Measurements from ENCODE around the gene PITPNB.
A peak's percentile ranks its signal among the peaks of the same experiment; 100 is the strongest.

The PITPNB gene

GRCh38 chr22:27882507-27883290 is 36.4 kb downstream of the PITPNB start:
- no peak for DNase-seq (ENCODE audit: low read depth, low spot score)
- no peak overlapping the region for H3K27ac ChIP-seq

DNA sequence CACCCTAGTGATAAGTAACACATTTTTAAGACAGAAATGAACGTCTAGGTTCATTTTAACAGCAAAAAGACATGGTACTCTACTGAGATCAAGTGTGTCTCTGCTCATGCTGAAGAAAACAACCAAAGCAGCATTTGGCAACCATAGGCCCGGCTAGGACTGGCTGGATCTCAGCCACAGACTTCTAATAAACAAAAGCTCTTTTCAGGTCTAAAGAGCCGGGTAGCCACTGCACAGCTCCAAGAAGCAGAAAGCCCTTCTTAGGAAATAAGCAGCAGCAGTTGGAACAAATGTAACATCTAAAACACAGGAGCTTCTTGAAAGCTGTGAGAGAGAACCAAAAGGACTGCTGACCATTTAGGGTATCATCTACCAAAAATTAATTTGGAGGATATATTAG is 37.6 kb downstream of the PITPNB start:
- DNase-seq (ENCODE audit: low read depth, low spot score): no peak
- peak overlapping the region; percentile 14 for H3K27ac ChIP-seq

GRCh38 chr22:27880778-27881394 is 38.2 kb downstream of the PITPNB start:
- peak overlapping the region; percentile 14 for H3K27ac ChIP-seq
- no peak for DNase-seq (ENCODE audit: low read depth, low spot score)

DNA sequence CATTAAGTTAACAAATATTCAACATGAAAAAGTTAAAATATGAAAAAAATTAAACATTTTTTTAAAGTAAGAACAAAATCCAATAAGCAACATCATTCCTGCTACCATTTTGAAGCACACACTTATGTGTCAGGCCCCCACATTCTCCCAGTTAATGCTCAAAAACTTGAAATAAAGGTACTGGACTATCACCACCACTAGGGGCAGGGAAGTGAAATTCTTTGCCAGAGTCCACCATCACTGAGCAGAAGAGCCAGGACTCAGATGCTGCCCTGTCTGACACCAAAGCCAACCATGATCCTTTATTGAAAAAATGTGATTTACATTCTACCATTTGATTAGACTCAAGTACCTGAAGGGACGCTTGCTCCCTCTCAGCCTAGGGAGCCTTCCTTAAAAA is 39.1 kb downstream of the PITPNB start:
- DNase-seq (ENCODE audit: low read depth, low spot score): no peak
- H3K27ac ChIP-seq: no peak overlapping the region

DNA sequence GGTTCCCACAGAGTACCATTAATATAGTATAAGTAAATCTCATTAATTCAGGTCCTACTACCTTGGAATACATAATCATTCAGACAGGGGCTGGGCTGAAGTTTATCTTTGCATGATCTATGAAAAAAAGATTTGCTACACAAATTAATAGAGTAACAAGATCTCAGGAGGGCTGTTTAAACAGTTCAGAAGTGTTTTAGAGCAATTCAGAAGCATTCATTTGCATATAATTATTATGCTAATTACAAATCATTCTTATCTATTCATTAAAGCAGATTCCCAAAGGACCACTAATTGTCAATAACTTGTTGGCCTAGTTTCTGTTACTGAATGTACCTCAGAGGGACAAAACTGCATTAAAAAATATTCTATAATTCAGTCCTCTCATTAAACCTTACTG is 40.5 kb downstream of the PITPNB start:
- no peak for DNase-seq (ENCODE audit: low read depth, low spot score)

GRCh38 chr22:27877501-27877900 is 41.6 kb downstream of the PITPNB start:
- no peak overlapping the region for H3K27ac ChIP-seq
- DNase-seq (ENCODE audit: low read depth, low spot score): no peak

More for the DNA sequence above, 40.5 kb downstream of the PITPNB start:
- H3K27ac ChIP-seq: no peak overlapping the region

GRCh38 chr22:27876684-27877083 is 42.4 kb downstream of the PITPNB start:
- DNase-seq (ENCODE audit: low read depth, low spot score): no peak
- H3K27ac ChIP-seq: no peak overlapping the region

DNA sequence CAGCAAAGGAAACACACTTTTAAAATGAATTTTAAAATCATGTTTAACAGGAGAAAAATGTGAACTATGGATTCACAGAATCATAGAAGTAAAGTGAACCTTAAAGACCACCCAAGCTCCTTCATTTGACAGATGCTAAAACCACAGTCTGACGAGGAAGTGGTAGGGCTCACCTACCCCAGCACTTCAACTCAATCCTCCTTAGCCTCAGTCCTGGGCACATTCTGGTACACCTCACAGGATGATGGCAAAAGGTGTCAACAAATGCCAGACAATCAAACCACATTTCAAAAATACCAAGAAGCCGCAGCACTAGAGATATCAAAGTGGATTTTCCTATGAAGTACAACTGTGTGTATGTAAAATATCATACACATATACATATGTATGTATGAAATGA is 43.1 kb downstream of the PITPNB start:
- H3K27ac ChIP-seq: no peak overlapping the region
- no peak for DNase-seq (ENCODE audit: low read depth, low spot score)

DNA sequence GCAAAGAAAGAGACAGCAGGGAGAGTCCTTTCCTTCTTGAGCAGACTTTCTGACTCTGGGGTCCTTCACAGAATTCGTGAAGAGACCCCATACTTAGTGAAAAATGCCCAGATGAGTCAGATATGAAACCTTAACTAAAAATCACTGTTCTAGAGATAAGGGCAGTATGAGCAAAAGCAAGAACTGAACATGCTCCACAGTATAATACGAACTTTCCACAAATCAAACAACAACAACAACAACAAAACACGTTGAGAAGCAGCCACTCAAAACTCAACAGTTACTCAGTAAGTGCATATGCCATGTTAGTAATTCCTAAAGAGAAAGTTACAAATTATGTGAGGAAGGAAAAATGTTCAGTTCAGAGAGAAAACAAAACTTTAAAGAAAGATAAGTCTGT is 44.3 kb downstream of the PITPNB start:
- H3K27ac ChIP-seq: no peak overlapping the region
- DNase-seq (ENCODE audit: low read depth, low spot score): no peak

DNA sequence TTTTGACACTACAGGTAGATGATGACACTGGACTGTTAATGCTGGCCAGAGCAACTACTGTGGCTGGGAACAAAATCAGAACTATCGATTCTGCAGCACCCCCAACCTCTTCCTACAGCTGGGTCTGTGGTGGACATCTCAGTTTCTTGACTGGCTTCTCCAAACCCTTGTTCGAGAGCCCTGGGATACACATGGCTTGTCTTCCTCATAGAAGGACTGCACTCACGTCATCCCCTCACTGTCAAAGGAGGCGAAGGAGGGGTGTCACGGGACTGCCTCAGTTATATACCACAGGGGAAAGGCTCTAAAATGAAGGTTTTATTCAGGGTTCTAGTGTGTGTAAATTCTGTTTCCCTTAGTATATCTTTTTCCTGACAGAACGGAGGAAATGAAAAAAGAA is 44.9 kb downstream of the PITPNB start:
- no peak for DNase-seq (ENCODE audit: low read depth, low spot score)
- no peak overlapping the region for H3K27ac ChIP-seq

DNA sequence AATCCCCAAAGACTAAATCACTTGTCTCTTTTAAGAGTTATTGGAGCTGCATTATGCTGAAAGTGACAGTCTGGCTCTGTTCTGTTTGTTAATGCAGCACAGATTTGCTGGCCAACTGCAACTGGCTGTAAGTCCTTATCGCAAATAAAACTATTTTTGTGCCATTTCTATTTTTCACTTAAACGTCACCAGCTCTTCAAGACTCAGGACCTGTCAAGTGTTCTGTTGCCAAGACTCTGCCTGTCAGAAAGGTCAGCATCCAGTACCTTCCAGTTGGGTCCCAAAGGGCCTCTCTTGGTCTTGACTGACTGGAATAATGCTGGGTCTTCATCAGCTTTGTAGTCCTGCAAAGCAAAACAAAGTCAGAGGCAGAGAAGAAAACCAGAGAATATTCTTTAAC is 45.6 kb downstream of the PITPNB start:
- DNase-seq (ENCODE audit: low read depth, low spot score): no peak
- no peak overlapping the region for H3K27ac ChIP-seq

GRCh38 chr22:27872488-27872887 is 46.6 kb downstream of the PITPNB start:
- H3K27ac ChIP-seq: no peak overlapping the region
- no peak for DNase-seq (ENCODE audit: low read depth, low spot score)

- no peak overlapping the region for H3K27ac ChIP-seq
- no peak for DNase-seq (ENCODE audit: low read depth, low spot score)
Observed at GRCh38 chr22:27871306-27872014, 47.6 kb downstream of the PITPNB start.

DNA sequence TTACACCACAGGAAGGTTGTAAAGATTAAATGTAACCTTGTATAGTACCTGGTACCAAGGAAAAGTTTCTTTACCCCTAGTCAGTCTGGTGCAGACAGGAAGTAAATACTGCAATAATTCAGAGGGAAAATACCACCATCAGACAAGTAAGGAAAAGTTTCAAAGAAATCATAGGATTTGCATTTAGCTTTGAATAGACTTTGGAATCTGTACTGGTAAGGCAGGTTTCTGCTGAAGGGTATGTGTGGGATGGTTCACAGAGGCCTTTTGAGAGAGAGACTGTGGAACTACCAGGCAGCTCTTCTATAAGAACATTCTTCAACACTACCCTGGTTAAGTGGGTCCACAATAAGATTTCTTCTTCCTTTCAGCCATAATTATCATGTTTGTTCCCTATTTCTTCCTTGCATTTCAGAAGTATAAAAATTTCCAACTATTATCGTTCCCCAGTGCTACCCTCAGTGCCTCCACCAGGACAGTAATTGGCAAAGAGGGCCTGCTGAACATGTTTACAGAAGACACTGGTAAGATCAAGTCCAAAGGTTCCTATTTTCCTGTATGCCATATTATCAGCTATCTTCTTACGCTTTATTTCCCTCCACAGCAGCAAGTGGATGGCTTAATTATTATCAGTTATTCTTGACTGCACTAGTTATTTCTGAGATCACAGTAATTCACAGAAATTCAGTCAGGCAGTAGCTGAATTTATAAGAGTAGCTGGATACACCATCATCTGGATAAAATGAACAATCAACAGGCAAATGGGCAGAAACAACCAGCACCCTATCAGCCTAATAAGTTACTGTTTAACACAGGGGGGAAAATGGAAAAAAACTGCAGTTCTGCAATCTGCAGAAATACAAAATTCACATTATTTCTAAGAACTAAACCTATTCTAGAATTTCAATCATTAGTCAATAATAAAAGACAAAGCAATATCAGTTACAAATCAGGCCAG is 48.5 kb downstream of the PITPNB start:
- no peak overlapping the region for H3K27ac ChIP-seq
- DNase-seq (ENCODE audit: low read depth, low spot score): no peak

DNA sequence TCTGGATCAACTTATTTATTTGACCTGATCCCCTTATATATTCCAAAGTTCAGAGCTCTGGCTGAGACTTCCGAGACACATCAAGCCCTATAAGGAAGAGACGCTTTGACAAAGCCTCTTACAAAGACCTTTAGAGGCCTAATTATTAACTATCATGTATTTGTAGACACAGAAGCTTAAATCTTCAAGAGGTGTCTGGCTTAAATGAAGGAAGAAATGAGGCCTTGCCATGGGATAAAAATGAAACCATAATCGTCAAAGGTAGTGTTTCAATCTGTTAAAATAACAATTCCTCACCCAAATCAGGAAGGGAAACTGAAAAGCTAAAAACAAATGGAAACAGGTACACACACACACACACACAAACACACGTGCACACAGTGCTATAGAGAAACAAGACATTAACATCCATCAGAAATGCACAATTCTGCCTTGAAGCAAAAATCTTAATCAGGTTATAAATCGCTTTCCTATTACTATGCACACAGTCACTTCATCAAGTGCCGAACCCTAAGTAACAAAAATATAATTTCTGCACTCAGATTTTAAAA is 50.2 kb downstream of the PITPNB start:
- DNase-seq (ENCODE audit: low read depth, low spot score): no peak
- no peak overlapping the region for H3K27ac ChIP-seq

DNA sequence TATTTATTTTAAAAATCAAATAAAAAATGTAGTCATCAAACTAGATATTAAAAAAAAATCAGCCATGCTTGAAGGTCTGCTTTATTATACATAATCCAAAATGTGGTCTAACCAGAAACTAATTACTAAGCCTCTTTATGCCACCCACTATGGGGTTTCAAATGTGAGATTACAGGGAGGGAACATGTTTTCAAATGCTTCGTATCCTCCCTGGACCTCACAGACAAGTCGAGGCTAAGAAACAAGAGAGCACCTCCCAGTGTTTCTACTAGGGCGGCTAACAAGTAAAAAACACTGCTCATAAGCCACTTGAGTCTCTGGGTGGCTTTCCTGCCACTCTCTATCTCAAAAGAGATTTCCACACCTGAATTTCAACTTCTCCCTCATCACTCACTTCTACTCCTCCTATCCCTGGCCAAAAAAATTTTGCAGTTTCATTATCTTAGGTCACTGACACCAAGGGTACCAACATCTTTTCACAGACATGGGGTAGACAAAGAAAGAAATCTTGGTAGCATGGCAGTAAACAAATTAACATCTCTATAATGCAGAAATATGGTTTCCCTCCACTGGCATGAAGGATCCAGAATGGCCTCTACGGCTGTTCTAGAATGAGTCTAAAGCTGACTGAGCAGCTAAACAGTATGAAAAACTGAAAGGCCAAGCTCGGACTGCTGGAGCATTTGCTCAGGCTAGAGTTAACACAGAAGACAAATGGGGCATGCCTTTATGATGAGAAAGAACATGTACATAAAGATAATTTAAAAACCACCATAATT is 50.9 kb downstream of the PITPNB start:
- H3K27ac ChIP-seq: peak overlapping the region; percentile 67
- DNase-seq (ENCODE audit: low read depth, low spot score): no peak

GRCh38 chr22:27867085-27867952 is 51.7 kb downstream of the PITPNB start:
- H3K27ac ChIP-seq: peak overlapping the region; percentile 67
- DNase-seq (ENCODE audit: low read depth, low spot score): no peak

Measured in epithelial cell of prostate (primary cell).